Natural killer cell treated with Interleukin-12 subunit alpha and Interleukin-12 subunit beta and Interleukin-15 and Interleukin-18, amount 100 ng/mL, for 72 hours (primary cell): ENCODE measurements around the gene OCRL. TPM values are rescaled to one million over a fixed set of nuclear protein-coding genes. Genes with fewer than 3 reads are reported as not detected.
A peak's percentile ranks its signal among the peaks of the same experiment; 100 is the strongest.

ENCODE experiments used
- ATAC-seq, 2 donors: fragments of 150-1000 bp; cut with Tn5 transposase in 1 of 2; sonication (Bioruptor Pico), chemical (Tn5 transposase) in 1 of 2; 2 replicates each; pipeline ENCODE4 v1.10.0; 2021
- DNase-seq: peaks from one replicate; pipeline ENCODE4 v3.0.0; 2022; ENCODE audit warnings: low spot score
- H3K27ac Mint-ChIP-seq, 2 donors: 1 replicate in 1 of 2; 2 replicates in 1 of 2; pipeline ENCODE4 v1.8.0; 2022; ENCODE audit warnings: mixed read lengths in 2 of 2, mild to moderate bottlenecking in 1 of 2, moderate library complexity in 1 of 2
- H3K27me3 Mint-ChIP-seq, 2 donors: 1 replicate in 1 of 2; 2 replicates in 1 of 2; pipeline ENCODE4 v1.8.0; 2022; ENCODE audit warnings: mixed read lengths in 2 of 2
- H3K36me3 Mint-ChIP-seq: one replicate; pipeline ENCODE4 v1.8.0; 2022; ENCODE audit warnings: mixed read lengths
- H3K4me1 Mint-ChIP-seq, 2 donors: 1 replicate in 1 of 2; 2 replicates in 1 of 2; pipeline ENCODE4 v1.8.0; 2022; ENCODE audit warnings: low read depth in 2 of 2, mixed read lengths in 2 of 2, mild to moderate bottlenecking in 1 of 2
- H3K4me3 Mint-ChIP-seq: one replicate; pipeline ENCODE4 v1.8.0; 2022; ENCODE audit warnings: mixed read lengths
- H3K9me3 Mint-ChIP-seq: 2 replicates; pipeline ENCODE4 v1.8.0; 2022; ENCODE audit warnings: mixed read lengths
- total RNA-seq, 2 donors: library from RNA; stranded (reverse); gene quantifications; one replicate each; pipeline ENCODE4 v1.2.3, GENCODE V29; 2022

The OCRL gene
- total RNA-seq, 2 donors from 2014 or later = 3.5 to 4.9 TPM

DNA sequence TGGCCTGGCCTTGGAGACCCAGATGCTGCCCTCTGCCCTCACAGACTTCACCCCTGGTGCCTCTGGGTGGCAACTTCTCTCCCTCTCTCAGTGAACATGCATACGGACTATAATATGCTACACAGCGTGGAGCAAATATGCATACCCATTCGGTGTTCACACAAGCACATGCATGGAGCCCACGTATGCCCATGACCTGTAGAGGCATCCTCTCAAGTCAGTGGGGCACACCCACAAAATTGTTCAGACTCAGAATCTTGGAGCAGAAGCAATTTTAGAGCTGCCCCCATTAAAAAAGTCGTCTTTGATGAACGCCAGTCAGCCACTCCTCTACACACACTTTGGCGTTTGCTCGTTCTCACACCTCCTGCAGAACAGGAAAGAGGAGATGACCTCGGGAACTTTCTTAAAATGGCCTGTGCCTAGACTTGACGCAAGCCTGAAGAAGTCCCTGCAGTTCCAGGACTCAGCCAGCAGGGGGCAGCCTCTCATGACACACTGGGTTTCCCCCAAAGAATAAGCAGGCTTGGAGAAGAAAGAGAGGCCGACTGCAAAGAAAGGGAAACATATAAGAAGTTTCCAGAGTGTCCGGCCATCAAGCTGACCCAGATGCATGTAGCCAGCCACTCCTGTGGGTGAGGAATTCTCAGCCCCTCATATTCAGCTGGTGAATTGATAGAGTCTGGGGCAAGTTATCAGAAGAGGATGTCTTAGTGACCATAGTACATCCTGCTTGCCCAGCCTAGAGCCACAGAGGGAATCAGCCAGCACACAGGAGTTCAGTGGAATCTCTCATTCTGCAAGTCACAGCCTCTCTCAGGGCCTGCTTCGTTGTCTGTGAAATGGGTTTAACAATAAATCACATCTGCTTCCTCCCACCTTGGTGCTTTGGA is 97.4 kb downstream of the OCRL start:
- no peak overlapping the region for H3K27ac Mint-ChIP-seq

DNA sequence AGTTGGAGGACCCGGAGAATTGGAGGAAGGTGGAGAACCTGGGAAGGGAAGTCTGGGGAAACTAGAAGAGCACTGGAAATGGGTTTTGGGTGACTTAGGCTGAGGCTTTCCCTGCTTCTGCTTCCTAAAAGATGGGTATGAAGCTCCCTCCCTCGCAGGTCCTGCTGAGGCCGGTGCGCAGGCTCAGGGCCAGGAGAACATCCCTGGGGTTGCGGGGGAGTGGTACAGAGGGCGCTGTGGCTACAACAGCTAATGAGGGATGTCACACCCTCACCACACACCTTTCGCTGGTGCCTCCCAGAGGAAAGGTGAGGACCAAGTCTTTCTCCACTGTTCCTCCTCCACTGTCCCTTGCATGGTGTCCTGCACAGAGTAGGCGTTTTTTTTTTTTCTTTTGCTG is 98.9 kb downstream of the OCRL start:
- ATAC-seq (no peak), DNase-seq (no peak)
- H3K27me3 Mint-ChIP-seq = peaks cover 0 to 9% of the 10 kb centered on the region in 2 donors
- no peaks in the 10 kb centered on the region for H3K9me3 Mint-ChIP-seq
- H3K4me3 Mint-ChIP-seq = no peak overlapping the region
- H3K4me1 Mint-ChIP-seq = peaks cover 0 to 6% of the 10 kb centered on the region in 2 donors
- no peaks in the 10 kb centered on the region for H3K36me3 Mint-ChIP-seq
- no peak overlapping the region for H3K27ac Mint-ChIP-seq

More for the DNA sequence above, 97.4 kb downstream of the OCRL start:
- DNase-seq (no peak), ATAC-seq (peak; percentile 65 to 78)
- H3K4me1 Mint-ChIP-seq = peaks cover 0 to 6% of the 10 kb centered on the region in 2 donors
- H3K4me3 Mint-ChIP-seq = no peak overlapping the region
- no peaks in the 10 kb centered on the region for H3K36me3 Mint-ChIP-seq
- no peaks in the 10 kb centered on the region for H3K9me3 Mint-ChIP-seq
- peaks cover 0 to 9% of the 10 kb centered on the region in 2 donors for H3K27me3 Mint-ChIP-seq

DNA sequence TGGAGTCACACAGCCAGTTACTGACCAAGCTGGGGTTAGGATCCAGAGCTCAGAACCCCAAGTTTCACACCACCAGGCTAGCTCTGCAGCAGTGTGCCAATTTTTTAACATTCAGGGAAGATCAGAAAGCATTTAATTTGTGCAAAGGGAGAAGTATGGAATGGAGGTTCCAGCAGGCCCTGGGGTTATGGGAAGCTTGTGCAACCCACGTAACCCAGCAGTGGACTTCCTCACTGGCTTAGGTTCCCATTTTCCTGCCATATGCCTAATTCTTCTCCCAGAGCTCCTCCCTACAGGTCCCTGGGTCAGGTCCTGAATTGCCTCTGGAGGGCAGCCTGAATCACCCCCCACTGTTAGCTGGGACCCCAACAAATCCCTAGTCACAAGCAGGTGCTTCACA is 100.7 kb downstream of the OCRL start:
- Mint-ChIP-seq H3K27ac (no peak overlapping the region), H3K9me3 (no peaks in the 10 kb centered on the region), H3K4me3 (no peak overlapping the region), H3K27me3 (peaks cover 0 to 11% of the 10 kb centered on the region in 2 donors), H3K4me1 (peaks cover 0 to 6% of the 10 kb centered on the region in 2 donors), H3K36me3 (no peaks in the 10 kb centered on the region)
- DNase-seq (no peak), ATAC-seq (no peak)

DNA sequence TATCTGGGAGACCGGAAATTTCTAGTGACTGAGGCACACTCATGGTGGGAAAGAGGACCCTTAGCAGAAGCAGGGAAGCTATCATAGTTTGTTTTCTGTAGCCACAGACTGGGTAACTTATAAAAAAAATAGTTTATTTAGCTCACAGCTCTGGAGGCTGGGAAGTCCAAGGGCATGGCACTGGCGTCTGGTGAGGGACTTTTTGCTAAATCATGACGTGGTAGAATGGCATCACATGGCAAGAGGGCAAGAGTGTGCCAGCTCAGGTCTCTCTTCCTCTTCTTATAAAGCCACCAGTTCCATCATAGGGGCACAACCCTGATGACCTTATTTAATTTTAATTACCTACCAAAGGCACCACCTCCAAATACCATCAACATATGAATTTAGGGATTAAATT is 101.4 kb downstream of the OCRL start:
- ATAC-seq (no peak), DNase-seq (no peak)
- no peak overlapping the region for H3K4me3 Mint-ChIP-seq
- H3K27ac Mint-ChIP-seq = no peak overlapping the region
- peaks cover 0 to 7% of the 10 kb centered on the region in 2 donors for H3K27me3 Mint-ChIP-seq
- H3K4me1 Mint-ChIP-seq = peaks cover 0 to 6% of the 10 kb centered on the region in 2 donors
- no peaks in the 10 kb centered on the region for H3K36me3 Mint-ChIP-seq
- no peaks in the 10 kb centered on the region for H3K9me3 Mint-ChIP-seq

DNA sequence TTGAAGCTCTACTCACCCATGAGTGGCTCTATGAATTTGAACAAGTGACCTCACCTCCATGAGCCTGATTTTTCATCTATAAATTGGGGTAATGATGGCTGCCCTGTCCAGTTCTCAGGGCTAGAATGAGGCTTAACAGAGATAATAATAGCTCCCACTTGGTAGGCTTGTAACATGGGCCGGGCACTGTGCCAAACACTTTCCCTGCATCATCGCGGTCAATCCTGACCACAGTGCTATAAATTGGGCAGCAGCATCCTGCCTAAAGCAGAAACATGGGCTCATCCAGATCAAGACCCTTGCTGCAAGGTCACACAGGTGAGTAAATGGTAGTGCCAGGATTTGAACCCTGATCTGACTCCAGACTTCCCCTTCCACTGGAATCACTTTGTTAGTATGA is 101.9 kb downstream of the OCRL start:
- no peaks in the 10 kb centered on the region for H3K36me3 Mint-ChIP-seq
- H3K27me3 Mint-ChIP-seq = peaks cover 0 to 7% of the 10 kb centered on the region in 2 donors

More for the DNA sequence above, 101.9 kb downstream of the OCRL start:
- Mint-ChIP-seq H3K9me3 (no peaks in the 10 kb centered on the region), H3K4me3 (no peak overlapping the region), H3K27ac (no peak overlapping the region), H3K4me1 (peaks cover 0 to 6% of the 10 kb centered on the region in 2 donors)
- DNase-seq (no peak), ATAC-seq (no peak)

Other genes starting within 250 kb of the OCRL start
- not detected for gene SMARCA1, start 16.8 kb upstream of the OCRL start, total RNA-seq
- 1 to 10 TPM in 1 of 2 donors, not detected in 1; 1.1 TPM for gene APLN, start 114.7 kb downstream of the OCRL start, total RNA-seq
- gene XPNPEP2, start 198.7 kb downstream of the OCRL start, total RNA-seq = under 1 TPM; 0.14 to 0.55 TPM
- 100 to 1,000 TPM; 243 to 317 TPM for gene SASH3, start 239.7 kb downstream of the OCRL start, total RNA-seq